Loucy (cell line): ENCODE data around the gene TBC1D26.
"Not testable (repeated sequence)": the region's sequence is repeated elsewhere in the genome, so short reads cannot be mapped to it uniquely, and the experiment has no call there.

ENCODE experiments used
- H2AFZ ChIP-seq: fragments of 200-600 bp; sonication (generic); 2 replicates; pipeline ENCODE4 v1.6.0; 2016; ENCODE audit warnings: antibody characterized with exemption, mild to moderate bottlenecking, low read length, moderate library complexity
- H3F3A ChIP-seq: fragments of 200-600 bp; 2 replicates; pipeline ENCODE4 v1.6.0; 2016; ENCODE audit warnings: antibody characterized with exemption, low read depth, mild to moderate bottlenecking
- H3K27me3 ChIP-seq: fragments of 200-600 bp; sonication (generic); 2 replicates; pipeline ENCODE4 v1.6.1; 2014; ENCODE audit warnings: low read length, mild to moderate bottlenecking; ENCODE audit not compliant: insufficient read depth, poor library complexity, severe bottlenecking
- H3K36me3 ChIP-seq: fragments of 200-600 bp; sonication (generic); 2 replicates; pipeline ENCODE4 v1.6.1; 2016; ENCODE audit warnings: low read length; ENCODE audit not compliant: insufficient read depth
- H3K4me1 ChIP-seq: fragments of 200-600 bp; sonication (generic); 2 replicates; pipeline ENCODE4 v1.5.1; 2014; ENCODE audit warnings: low read length, mild to moderate bottlenecking; ENCODE audit not compliant: insufficient read depth, poor library complexity, severe bottlenecking
- H3K4me2 ChIP-seq: fragments of 200-600 bp; sonication (generic); 2 replicates; pipeline ENCODE4 v1.6.0; 2014; ENCODE audit warnings: antibody characterized with exemption, low read length, low read depth, mild to moderate bottlenecking; ENCODE audit not compliant: poor library complexity, severe bottlenecking
- H3K4me3 ChIP-seq: fragments of 200-600 bp; sonication (generic); 2 replicates; pipeline ENCODE4 v1.5.1; 2014; ENCODE audit warnings: low read length, mild to moderate bottlenecking, mixed read lengths; ENCODE audit not compliant: poor library complexity, severe bottlenecking
- H3K79me2 ChIP-seq: fragments of 200-600 bp; sonication (generic); 2 replicates; pipeline ENCODE4 v1.6.1; 2014; ENCODE audit warnings: low read length; ENCODE audit not compliant: insufficient read depth
- H3K9ac ChIP-seq: fragments of 200-600 bp; sonication (generic); 2 replicates; pipeline ENCODE4 v1.6.0; 2014; ENCODE audit warnings: mild to moderate bottlenecking, low read depth, low read length, moderate library complexity; ENCODE audit not compliant: poor library complexity, severe bottlenecking
- H3K9me2 ChIP-seq: fragments of 200-600 bp; sonication (generic); replicated peaks from 2 replicates; pipeline ENCODE4 v1.6.1; 2016; ENCODE audit warnings: low read depth, low read length, mixed read lengths
- H3K9me3 ChIP-seq: fragments of 200-600 bp; sonication (generic); 2 replicates; pipeline ENCODE4 v1.6.1; 2014; ENCODE audit warnings: mild to moderate bottlenecking, antibody characterized with exemption, low read length, low read depth; ENCODE audit not compliant: insufficient read depth
- H4K20me1 ChIP-seq: fragments of 200-600 bp; sonication (generic); 2 replicates; pipeline ENCODE4 v1.6.0; 2014; ENCODE audit warnings: antibody characterized with exemption, low read length, mild to moderate bottlenecking; ENCODE audit not compliant: insufficient read depth, poor library complexity, severe bottlenecking
- EZH2phosphoT487 ChIP-seq: fragments of 200-600 bp; IDR thresholded peaks from 2 replicates; pipeline ENCODE4 v1.6.1; 2018; ENCODE audit warnings: antibody characterized with exemption, mild to moderate bottlenecking, moderate library complexity, borderline replicate concordance
- TF ChIP-seq, protein P1 (sequence below): fragments of 200-600 bp; sonication (generic); conservative IDR thresholded peaks from 2 replicates; pipeline ENCODE4 v1.5.1; 2014; ENCODE audit warnings: mild to moderate bottlenecking, antibody characterized with exemption, low read length

Gene TBC1D26

DNA sequence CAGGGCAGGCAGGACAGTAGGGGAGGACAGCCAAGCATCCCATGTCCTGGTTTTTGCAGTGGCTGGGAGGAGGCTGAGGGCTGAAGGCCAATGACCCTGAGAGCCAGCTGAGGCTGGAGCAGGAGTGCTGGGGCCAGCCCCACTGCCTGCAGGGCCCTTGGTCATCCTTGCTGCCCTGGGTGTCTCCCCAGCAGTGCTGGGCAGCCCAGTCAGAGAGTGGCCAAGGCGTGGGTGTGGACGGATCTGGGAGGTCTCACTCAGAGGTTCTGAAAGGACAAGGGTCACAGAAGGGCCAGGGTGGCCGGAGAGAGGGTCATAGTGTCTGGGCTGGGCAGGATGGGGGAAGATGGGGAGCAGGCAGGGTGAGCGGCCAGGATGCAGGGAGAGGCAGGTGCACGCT lies 4.5 kb downstream of the TBC1D26 start:
- not testable (repeated sequence) for H3K9ac ChIP-seq, H3K4me2 ChIP-seq, H3K36me3 ChIP-seq, H3F3A ChIP-seq, H3K9me3 ChIP-seq, H3K79me2 ChIP-seq, H3K4me1 ChIP-seq, H4K20me1 ChIP-seq, H3K27me3 ChIP-seq, H3K4me3 ChIP-seq, H2AFZ ChIP-seq, H3K9me2 ChIP-seq

DNA sequence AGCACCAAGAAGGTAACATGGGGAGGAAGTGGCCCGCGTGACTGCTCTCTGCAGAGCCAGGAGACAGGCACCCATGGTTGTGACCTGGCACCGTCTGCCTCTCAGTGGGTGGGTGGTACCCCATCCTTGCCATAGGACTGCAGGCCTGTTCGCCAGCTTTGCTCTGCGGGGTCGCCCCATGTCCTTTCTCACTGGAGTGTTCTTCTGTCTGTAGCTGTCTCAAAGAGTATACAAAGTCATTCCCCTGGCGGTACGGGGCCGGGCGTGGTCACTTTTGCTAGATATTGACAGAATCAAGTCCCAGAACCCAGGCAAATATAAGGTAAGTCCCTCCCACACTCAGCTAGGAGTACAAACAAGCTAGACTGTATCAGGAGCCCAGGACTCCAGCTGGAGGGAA lies 6.0 kb downstream of the TBC1D26 start:
- no peak overlapping the region for H3K4me3 ChIP-seq
- H3F3A ChIP-seq = no peaks in the 10 kb centered on the region
- no peaks in the 10 kb centered on the region for H3K9me2 ChIP-seq
- H3K79me2 ChIP-seq = no peaks in the 10 kb centered on the region
- no peak for TF ChIP-seq EZH2phosphoT487
- TF ChIP-seq, protein P1, sequence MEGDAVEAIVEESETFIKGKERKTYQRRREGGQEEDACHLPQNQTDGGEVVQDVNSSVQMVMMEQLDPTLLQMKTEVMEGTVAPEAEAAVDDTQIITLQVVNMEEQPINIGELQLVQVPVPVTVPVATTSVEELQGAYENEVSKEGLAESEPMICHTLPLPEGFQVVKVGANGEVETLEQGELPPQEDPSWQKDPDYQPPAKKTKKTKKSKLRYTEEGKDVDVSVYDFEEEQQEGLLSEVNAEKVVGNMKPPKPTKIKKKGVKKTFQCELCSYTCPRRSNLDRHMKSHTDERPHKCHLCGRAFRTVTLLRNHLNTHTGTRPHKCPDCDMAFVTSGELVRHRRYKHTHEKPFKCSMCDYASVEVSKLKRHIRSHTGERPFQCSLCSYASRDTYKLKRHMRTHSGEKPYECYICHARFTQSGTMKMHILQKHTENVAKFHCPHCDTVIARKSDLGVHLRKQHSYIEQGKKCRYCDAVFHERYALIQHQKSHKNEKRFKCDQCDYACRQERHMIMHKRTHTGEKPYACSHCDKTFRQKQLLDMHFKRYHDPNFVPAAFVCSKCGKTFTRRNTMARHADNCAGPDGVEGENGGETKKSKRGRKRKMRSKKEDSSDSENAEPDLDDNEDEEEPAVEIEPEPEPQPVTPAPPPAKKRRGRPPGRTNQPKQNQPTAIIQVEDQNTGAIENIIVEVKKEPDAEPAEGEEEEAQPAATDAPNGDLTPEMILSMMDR = no peak
- no peak overlapping the region for H3K9ac ChIP-seq
- no peak overlapping the region for H3K4me2 ChIP-seq
- no peak overlapping the region for H2AFZ ChIP-seq
- H3K4me1 ChIP-seq = no peaks in the 10 kb centered on the region
- H3K36me3 ChIP-seq = no peaks in the 10 kb centered on the region
- H4K20me1 ChIP-seq = no peaks in the 10 kb centered on the region
- H3K9me3 ChIP-seq = peaks cover 7% of the 10 kb centered on the region; the same call in 1 of the 2 replicates
- H3K27me3 ChIP-seq = no peaks in the 10 kb centered on the region

DNA sequence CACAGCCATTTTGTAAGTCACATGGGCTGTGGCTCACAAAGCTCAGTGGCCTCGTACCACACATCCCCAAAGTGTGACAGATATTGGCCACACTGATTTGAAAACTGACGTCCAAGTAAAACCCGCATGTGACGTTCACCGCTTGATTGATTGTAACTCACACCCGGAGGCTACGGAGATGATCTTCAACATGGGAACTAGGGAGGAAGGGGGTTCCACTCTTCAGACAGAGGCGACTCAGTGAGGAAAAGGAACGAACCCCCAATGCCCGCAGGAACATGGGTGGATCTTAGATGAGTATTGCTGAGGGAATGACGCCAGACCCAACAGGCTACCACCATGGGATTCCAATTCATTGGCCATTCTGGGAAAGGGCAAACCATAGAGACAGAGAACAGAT lies 7.2 kb downstream of the TBC1D26 start:
- H3K9me2 ChIP-seq, H3K4me3 ChIP-seq: not testable (repeated sequence)

DNA sequence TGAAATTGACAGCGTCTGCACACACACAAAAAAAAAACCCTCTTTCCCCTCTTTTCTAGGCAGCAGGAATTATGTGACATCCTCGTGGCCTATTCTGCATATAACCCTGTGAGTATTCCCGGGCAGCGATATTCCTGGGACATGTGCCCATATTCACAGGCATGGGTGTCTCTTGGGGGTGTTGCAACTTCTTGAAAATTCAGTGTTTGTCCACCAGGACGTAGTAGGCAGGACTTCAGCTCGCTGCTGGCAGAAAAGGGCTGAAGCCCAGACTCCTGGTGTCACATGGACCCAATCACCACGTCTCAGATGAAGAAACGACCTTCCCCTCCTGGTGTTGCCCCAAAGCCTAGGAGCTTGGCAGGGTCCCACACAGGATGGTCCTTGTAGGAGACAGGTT lies 8.0 kb downstream of the TBC1D26 start:
- H3K4me2 ChIP-seq, H3K79me2 ChIP-seq, H3F3A ChIP-seq, H3K9me3 ChIP-seq, H4K20me1 ChIP-seq, H3K27me3 ChIP-seq, H3K4me1 ChIP-seq, H3K4me3 ChIP-seq, H2AFZ ChIP-seq, H3K9ac ChIP-seq, H3K9me2 ChIP-seq, H3K36me3 ChIP-seq: not testable (repeated sequence)

More for the DNA sequence above, 7.2 kb downstream of the TBC1D26 start:
- not testable (repeated sequence) for H3K9ac ChIP-seq, H4K20me1 ChIP-seq, H3K4me2 ChIP-seq, H3K9me3 ChIP-seq, H3K79me2 ChIP-seq, H3K27me3 ChIP-seq, H3K4me1 ChIP-seq, H3K36me3 ChIP-seq, H2AFZ ChIP-seq, H3F3A ChIP-seq

DNA sequence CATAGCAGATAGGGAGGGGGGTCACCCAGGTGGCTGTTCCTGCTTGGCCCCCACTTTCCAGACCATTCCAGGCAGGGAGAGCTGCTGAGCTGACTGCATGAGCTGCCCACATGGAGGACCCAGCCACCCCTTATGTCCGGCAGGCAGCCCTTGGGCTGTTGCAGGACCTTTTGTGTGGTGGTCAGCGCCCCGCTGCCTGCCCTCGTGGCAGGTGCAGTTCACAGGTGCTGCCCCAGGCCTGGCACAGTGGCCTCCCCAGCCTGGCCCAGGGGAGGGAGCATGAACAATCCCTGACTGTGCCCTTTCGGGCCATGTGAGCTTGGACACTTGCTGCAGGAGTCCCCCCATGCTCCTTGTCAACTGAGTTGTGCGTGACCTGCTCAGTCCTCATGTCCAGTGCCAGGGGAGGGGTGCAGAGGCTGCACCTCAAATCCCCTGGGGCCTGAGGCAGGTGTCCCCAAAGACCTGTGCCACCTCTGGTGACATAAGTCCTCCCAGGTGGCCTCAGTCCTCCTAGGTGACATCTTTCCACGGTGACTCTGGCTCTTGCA lies 8.6 kb downstream of the TBC1D26 start:
- Histone ChIP-seq H3F3A (no peaks in the 10 kb centered on the region), H3K27me3 (no peaks in the 10 kb centered on the region), H3K9me3 (peaks cover 7% of the 10 kb centered on the region; the same call in 1 of the 2 replicates), H3K4me3 (no peak overlapping the region), H2AFZ (no peak overlapping the region), H3K9ac (no peak overlapping the region), H3K4me2 (no peak overlapping the region), H3K9me2 (no peaks in the 10 kb centered on the region), H3K4me1 (no peaks in the 10 kb centered on the region), H3K79me2 (no peaks in the 10 kb centered on the region), H4K20me1 (no peaks in the 10 kb centered on the region), H3K36me3 (no peaks in the 10 kb centered on the region)
- TF ChIP-seq EZH2phosphoT487 = no peak
- TF ChIP-seq, protein P1 = no peak
